Endodermal cell (in vitro differentiated cells): ENCODE measurements around the gene SYNE1. TPM values are rescaled to one million over a fixed set of nuclear protein-coding genes. Genes with fewer than 3 reads are reported as not detected.
"Not testable (repeated sequence)": the region's sequence is repeated elsewhere in the genome, so short reads cannot be mapped to it uniquely, and the experiment has no call there.

Experiments used
- DNase-seq: peaks from one replicate; pipeline ENCODE4 v3.0.0-alpha.2; 2017
- H3K27ac ChIP-seq: 2 replicates; pipeline ENCODE4 v1.5.1; 2013; ENCODE audit warnings: mild to moderate bottlenecking, low read depth, low read length, moderate library complexity
- H3K27me3 ChIP-seq: 2 replicates; pipeline ENCODE4 v1.6.1; 2013; ENCODE audit warnings: mild to moderate bottlenecking, low read length, moderate library complexity; ENCODE audit not compliant: insufficient read depth, control insufficient read depth, poor library complexity, severe bottlenecking
- H3K36me3 ChIP-seq: 2 replicates; pipeline ENCODE4 v1.7.0; 2013; ENCODE audit warnings: mild to moderate bottlenecking, low read length, moderate library complexity; ENCODE audit not compliant: control insufficient read depth, insufficient read depth
- H3K4me1 ChIP-seq: one replicate; pipeline ENCODE4 v1.7.0; 2013; ENCODE audit warnings: low read length; ENCODE audit not compliant: control insufficient read depth, insufficient read depth
- H3K4me3 ChIP-seq: 2 replicates; pipeline ENCODE4 v1.5.1; 2013; ENCODE audit warnings: mild to moderate bottlenecking, low read length, moderate library complexity
- H3K9ac ChIP-seq: 2 replicates; pipeline ENCODE4 v1.6.1; 2013; ENCODE audit warnings: mild to moderate bottlenecking, low read length, moderate library complexity; ENCODE audit not compliant: poor library complexity, severe bottlenecking; ENCODE audit errors: extremely low read depth
- H3K9me3 ChIP-seq: 2 replicates; pipeline ENCODE4 v1.6.1; 2013; ENCODE audit warnings: mild to moderate bottlenecking, low read length, moderate library complexity; ENCODE audit not compliant: control insufficient read depth
- H3K27ac Mint-ChIP-seq: 2 replicates; pipeline ENCODE4 v1.8.0; 2020; ENCODE audit warnings: mixed read lengths
- H3K27me3 Mint-ChIP-seq: 2 replicates; pipeline ENCODE4 v1.8.0; 2021; ENCODE audit warnings: mild to moderate bottlenecking, mixed read lengths; ENCODE audit not compliant: insufficient read depth
- H3K36me3 Mint-ChIP-seq: 2 replicates; pipeline ENCODE4 v1.8.0; 2020; ENCODE audit warnings: low read depth, mixed read lengths
- H3K4me1 Mint-ChIP-seq: 2 replicates; pipeline ENCODE4 v1.8.0; 2020; ENCODE audit warnings: mixed read lengths
- H3K4me3 Mint-ChIP-seq: 2 replicates; pipeline ENCODE4 v1.8.0; 2020; ENCODE audit warnings: mild to moderate bottlenecking, moderate library complexity, mixed read lengths
- H3K9me3 Mint-ChIP-seq: 2 replicates; pipeline ENCODE4 v1.8.0; 2020; ENCODE audit warnings: mild to moderate bottlenecking, mixed read lengths
- WGBS, 2 experiments: methylation state at CpG; one replicate each; pipeline versions ENCODE4 v1.1.5 to v1.1.7; 2013; ENCODE audit warnings: missing lambda C conversion rate in 2 of 2, mixed read lengths in 1 of 2; ENCODE audit not compliant: insufficient coverage in 1 of 2, insufficient read length in 1 of 2; 5-methylcytosine and 5-hydroxymethylcytosine counted together
- total RNA-seq, 2 donors: library from RNA; stranded (reverse); fragmentation: NEBNext Ultra II Directional in 1 of 2; extraction: Animal tissue kit (Norgen Biotek cat#: 25700) in 1 of 2; gene quantifications; 2 replicates in 1 of 2; 3 replicates in 1 of 2; pipeline ENCODE4 v1.2.1, GENCODE V29; 2021
- TF ChIP-seq, protein P1 (sequence below): fragments of 200-600 bp; sonication (generic); conservative IDR thresholded peaks from 2 replicates; pipeline ENCODE4 v1.5.0; 2021; ENCODE audit warnings: antibody characterized with exemption, mild to moderate bottlenecking

The SYNE1 gene
- total RNA-seq, 2 donors from 2014 or later, result 7.9 to 9.5 TPM

DNA sequence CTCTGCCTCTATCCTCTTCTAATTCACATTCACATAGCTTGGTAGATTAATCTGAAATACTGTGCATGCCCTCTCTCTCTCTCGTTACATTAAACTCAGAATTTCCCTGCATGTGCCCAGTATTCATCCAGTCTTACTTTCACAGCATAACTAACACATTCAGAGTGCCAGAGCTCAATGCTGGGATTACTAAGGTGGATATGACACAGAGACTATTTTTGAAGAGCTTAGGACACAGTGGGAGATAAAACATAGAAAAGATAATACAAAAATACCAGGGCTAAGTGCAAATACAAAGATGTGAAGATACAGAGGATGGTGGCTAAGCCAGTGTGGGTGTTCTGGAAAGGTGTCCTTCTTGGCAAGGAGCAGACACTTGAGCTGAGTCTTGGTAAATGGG, 6.3 kb downstream of the SYNE1 start:
- Mint-ChIP-seq H3K4me1 (peaks cover 2% of the 10 kb centered on the region), H3K4me3 (no peak overlapping the region), H3K27me3 (peaks cover 25% of the 10 kb centered on the region), H3K36me3 (no peaks in the 10 kb centered on the region), H3K9me3 (no peaks in the 10 kb centered on the region), H3K27ac (no peak overlapping the region)
- Histone ChIP-seq H3K4me1 (no peaks in the 10 kb centered on the region), H3K27ac (no peak overlapping the region), H3K36me3 (no peaks in the 10 kb centered on the region), H3K9ac (no peak overlapping the region), H3K4me3 (no peak overlapping the region), H3K9me3 (no peaks in the 10 kb centered on the region), H3K27me3 (peaks cover 14% of the 10 kb centered on the region)
- no peak for DNase-seq
- TF ChIP-seq, protein P1, sequence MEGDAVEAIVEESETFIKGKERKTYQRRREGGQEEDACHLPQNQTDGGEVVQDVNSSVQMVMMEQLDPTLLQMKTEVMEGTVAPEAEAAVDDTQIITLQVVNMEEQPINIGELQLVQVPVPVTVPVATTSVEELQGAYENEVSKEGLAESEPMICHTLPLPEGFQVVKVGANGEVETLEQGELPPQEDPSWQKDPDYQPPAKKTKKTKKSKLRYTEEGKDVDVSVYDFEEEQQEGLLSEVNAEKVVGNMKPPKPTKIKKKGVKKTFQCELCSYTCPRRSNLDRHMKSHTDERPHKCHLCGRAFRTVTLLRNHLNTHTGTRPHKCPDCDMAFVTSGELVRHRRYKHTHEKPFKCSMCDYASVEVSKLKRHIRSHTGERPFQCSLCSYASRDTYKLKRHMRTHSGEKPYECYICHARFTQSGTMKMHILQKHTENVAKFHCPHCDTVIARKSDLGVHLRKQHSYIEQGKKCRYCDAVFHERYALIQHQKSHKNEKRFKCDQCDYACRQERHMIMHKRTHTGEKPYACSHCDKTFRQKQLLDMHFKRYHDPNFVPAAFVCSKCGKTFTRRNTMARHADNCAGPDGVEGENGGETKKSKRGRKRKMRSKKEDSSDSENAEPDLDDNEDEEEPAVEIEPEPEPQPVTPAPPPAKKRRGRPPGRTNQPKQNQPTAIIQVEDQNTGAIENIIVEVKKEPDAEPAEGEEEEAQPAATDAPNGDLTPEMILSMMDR, result no peak
- WGBS, 2 experiments, result 92 to 100% methylated on average over 1 of the region's 1 CpG

DNA sequence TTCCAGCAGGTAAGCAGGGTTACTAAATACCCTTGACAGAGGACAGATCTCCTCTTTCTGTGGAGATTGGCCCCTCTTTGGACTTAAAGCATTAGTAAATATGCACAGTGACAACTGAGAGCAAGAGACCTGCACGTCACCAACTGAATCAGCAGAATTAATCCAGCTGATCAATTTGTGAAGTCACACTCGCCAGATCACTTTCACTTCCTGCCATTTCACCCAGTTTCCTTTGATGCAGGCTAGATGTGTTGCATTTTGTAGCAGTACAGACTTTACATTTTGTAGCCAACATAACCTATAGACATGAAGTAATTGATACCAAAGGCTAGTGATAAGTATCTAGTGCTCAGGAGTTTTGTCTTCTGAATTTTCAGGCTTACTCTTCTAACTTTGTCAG, 11.9 kb downstream of the SYNE1 start:
- 93 to 100% methylated on average over 1 to 2 of the region's 2 CpGs for WGBS, 2 experiments
- Mint-ChIP-seq H3K36me3 (no peaks in the 10 kb centered on the region), H3K4me1 (no peaks in the 10 kb centered on the region), H3K4me3 (no peak overlapping the region), H3K27ac (no peak overlapping the region), H3K9me3 (no peaks in the 10 kb centered on the region), H3K27me3 (no peaks in the 10 kb centered on the region)
- Histone ChIP-seq H3K4me3 (no peak overlapping the region), H3K9me3 (no peaks in the 10 kb centered on the region), H3K27ac (no peak overlapping the region), H3K4me1 (no peaks in the 10 kb centered on the region), H3K9ac (no peak overlapping the region), H3K27me3 (no peaks in the 10 kb centered on the region), H3K36me3 (no peaks in the 10 kb centered on the region)
- TF ChIP-seq, protein P1, result no peak
- DNase-seq, result no peak

DNA sequence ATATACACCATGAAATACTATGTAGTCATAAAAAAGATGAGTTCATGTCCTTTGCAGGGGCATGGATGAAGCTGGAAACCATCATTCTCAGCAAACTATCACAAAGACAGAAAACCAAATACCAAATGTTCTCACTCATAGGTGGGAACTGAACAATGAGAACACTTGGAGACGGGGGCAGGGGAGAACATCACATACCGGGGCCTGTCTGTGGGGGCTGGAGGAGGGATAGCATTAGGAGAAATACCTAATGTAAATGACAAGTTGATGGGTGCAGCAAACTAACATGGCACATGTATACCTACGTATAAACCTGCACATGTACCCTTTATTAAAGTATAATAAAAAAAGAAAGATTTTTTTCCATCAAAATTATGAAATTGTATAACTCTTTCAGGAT, 22.4 kb downstream of the SYNE1 start:
- H3K36me3 Mint-ChIP-seq, H3K36me3 ChIP-seq, H3K27ac ChIP-seq, H3K27me3 Mint-ChIP-seq, H3K4me1 ChIP-seq, H3K9me3 ChIP-seq, H3K27ac Mint-ChIP-seq, H3K9me3 Mint-ChIP-seq, DNase-seq, H3K9ac ChIP-seq, H3K4me3 ChIP-seq, H3K4me3 Mint-ChIP-seq, H3K27me3 ChIP-seq: not testable (repeated sequence)
- peaks cover 20% of the 10 kb centered on the region for H3K4me1 Mint-ChIP-seq
- WGBS, 2 experiments, result 83 to 100% methylated on average over 1 to 2 of the region's 3 CpGs

DNA sequence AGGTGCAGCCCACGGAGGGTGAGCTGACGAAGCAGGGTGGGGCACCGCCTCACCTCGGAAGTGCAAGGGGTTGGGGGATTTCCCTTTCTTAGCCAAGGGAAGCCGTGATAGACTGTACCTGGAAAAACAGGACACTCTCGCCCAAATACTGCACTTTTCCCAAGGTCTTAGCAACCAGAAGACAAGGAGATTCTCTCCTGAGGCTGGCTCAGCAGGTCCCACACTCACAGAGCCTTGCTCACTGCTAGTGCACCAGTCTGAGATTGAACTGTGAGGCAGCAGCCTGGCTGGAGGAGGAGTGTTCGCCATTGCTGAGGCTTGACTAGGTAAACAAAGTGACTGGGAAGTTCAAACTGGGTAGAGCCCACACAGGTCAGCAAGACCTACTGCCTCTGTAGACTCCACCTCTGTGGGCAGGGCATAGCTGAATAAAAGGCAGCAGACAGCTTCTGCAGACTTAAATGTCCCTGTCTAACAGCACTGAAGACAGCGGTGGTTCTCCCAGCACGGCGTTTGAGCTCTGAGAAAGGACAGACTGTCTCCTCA, 28.0 kb downstream of the SYNE1 start:
- H3K27ac ChIP-seq, result no peak overlapping the region
- Mint-ChIP-seq H3K27me3 (peaks cover 4% of the 10 kb centered on the region), H3K36me3 (no peaks in the 10 kb centered on the region), H3K9me3 (peaks cover 6% of the 10 kb centered on the region), H3K4me3 (no peak overlapping the region), H3K4me1 (peaks cover 20% of the 10 kb centered on the region), H3K27ac (no peak overlapping the region)
- TF ChIP-seq, protein P1, result no peak
- H3K27me3 ChIP-seq, result no peaks in the 10 kb centered on the region
- H3K36me3 ChIP-seq, result no peaks in the 10 kb centered on the region
- no peaks in the 10 kb centered on the region for H3K9me3 ChIP-seq
- no peak for DNase-seq
- no peaks in the 10 kb centered on the region for H3K4me1 ChIP-seq
- no peak overlapping the region for H3K9ac ChIP-seq
- 84 to 86% methylated on average over 9 to 10 of the region's 10 CpGs for WGBS, 2 experiments
- no peak overlapping the region for H3K4me3 ChIP-seq
